ENCODE data around the gene ANKRD12. TPM values are rescaled to one million over a fixed set of nuclear protein-coding genes. Genes with fewer than 3 reads are reported as not detected.

The ANKRD12 gene
- total and polyA plus RNA-seq, 4 donors: 10.2 to 108 (median 50.0) TPM

- Histone ChIP-seq H3K9me3 (ENCODE audit: control insufficient read depth in 4 of 4, insufficient read depth in 3 of 4, low read length in 3 of 4) (no peaks in the 10 kb centered on the region), H3K27me3 (ENCODE audit: control insufficient read depth in 3 of 3, insufficient read depth in 3 of 3, low read length in 2 of 3) (no peaks in the 10 kb centered on the region), H3K27ac (ENCODE audit: low read depth in 1 of 2, low read length in 1 of 2) (no peak overlapping the region), H3K9ac (ENCODE audit: insufficient read depth in 1 of 2, low read length in 2 of 2) (no peak overlapping the region), H3K4me1 (ENCODE audit: control insufficient read depth in 5 of 5, insufficient read depth in 5 of 5, low read length in 5 of 5) (peaks cover 0 to 15% (median 8%) of the 10 kb centered on the region in 5 donors), H3K4me3 (no peak overlapping the region), H3K36me3 (ENCODE audit: control insufficient read depth in 4 of 4, insufficient read depth in 4 of 4, low read length in 4 of 4) (peaks cover 3 to 18% (median 11%) of the 10 kb centered on the region in 4 donors)
- 13 to 20% methylated on average over 1 of the region's 1 CpG for WGBS, 2 donors
- ATAC-seq (ENCODE audit: insufficient read depth, low FRiP score) (no peak), DNase-seq (no peak)
- TF ChIP-seq, protein P1, sequence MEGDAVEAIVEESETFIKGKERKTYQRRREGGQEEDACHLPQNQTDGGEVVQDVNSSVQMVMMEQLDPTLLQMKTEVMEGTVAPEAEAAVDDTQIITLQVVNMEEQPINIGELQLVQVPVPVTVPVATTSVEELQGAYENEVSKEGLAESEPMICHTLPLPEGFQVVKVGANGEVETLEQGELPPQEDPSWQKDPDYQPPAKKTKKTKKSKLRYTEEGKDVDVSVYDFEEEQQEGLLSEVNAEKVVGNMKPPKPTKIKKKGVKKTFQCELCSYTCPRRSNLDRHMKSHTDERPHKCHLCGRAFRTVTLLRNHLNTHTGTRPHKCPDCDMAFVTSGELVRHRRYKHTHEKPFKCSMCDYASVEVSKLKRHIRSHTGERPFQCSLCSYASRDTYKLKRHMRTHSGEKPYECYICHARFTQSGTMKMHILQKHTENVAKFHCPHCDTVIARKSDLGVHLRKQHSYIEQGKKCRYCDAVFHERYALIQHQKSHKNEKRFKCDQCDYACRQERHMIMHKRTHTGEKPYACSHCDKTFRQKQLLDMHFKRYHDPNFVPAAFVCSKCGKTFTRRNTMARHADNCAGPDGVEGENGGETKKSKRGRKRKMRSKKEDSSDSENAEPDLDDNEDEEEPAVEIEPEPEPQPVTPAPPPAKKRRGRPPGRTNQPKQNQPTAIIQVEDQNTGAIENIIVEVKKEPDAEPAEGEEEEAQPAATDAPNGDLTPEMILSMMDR (IDR thresholded peaks at IDR 0.05; ENCODE audit: control extremely low read depth, extremely low read depth): no peak
Observed at GRCh38 chr18:9120796-9121195, 15.8 kb upstream of the ANKRD12 start.

GRCh38 chr18:9123520-9123919 is 13.1 kb upstream of the ANKRD12 start:
- H3K36me3 ChIP-seq (ENCODE audit: control insufficient read depth in 4 of 4, insufficient read depth in 4 of 4, low read length in 4 of 4): peaks cover 7 to 31% (median 18%) of the 10 kb centered on the region in 4 donors
- H3K4me3 ChIP-seq: no peak overlapping the region
- peaks cover 0 to 3% (median 1%) of the 10 kb centered on the region in 5 donors for H3K4me1 ChIP-seq (ENCODE audit: control insufficient read depth in 5 of 5, insufficient read depth in 5 of 5, low read length in 5 of 5)

GRCh38 chr18:9124824-9125223 is 11.8 kb upstream of the ANKRD12 start:
- Histone ChIP-seq H3K27ac (ENCODE audit: low read depth in 1 of 2, low read length in 1 of 2) (no peak overlapping the region), H3K4me3 (no peak overlapping the region), H3K27me3 (ENCODE audit: control insufficient read depth in 3 of 3, insufficient read depth in 3 of 3, low read length in 2 of 3) (no peaks in the 10 kb centered on the region), H3K9ac (ENCODE audit: insufficient read depth in 1 of 2, low read length in 2 of 2) (no peak overlapping the region), H3K36me3 (ENCODE audit: control insufficient read depth in 4 of 4, insufficient read depth in 4 of 4, low read length in 4 of 4) (peaks cover 7 to 31% (median 20%) of the 10 kb centered on the region in 4 donors), H3K9me3 (ENCODE audit: control insufficient read depth in 4 of 4, insufficient read depth in 3 of 4, low read length in 3 of 4) (no peaks in the 10 kb centered on the region), H3K4me1 (ENCODE audit: control insufficient read depth in 5 of 5, insufficient read depth in 5 of 5, low read length in 5 of 5) (peaks cover 0 to 5% (median 0%) of the 10 kb centered on the region in 5 donors)
- 90 to 95% methylated on average over 1 of the region's 1 CpG for WGBS, 2 donors
- ATAC-seq (ENCODE audit: insufficient read depth, low FRiP score) (no peak), DNase-seq (no peak)
- TF ChIP-seq, protein P1 (IDR thresholded peaks at IDR 0.05; ENCODE audit: control extremely low read depth, extremely low read depth): no peak

More at GRCh38 chr18:9123520-9123919, 13.1 kb upstream of the ANKRD12 start:
- no peak overlapping the region for H3K9ac ChIP-seq (ENCODE audit: insufficient read depth in 1 of 2, low read length in 2 of 2)
- no peak overlapping the region for H3K27ac ChIP-seq (ENCODE audit: low read depth in 1 of 2, low read length in 1 of 2)
- no peaks in the 10 kb centered on the region for H3K9me3 ChIP-seq (ENCODE audit: control insufficient read depth in 4 of 4, insufficient read depth in 3 of 4, low read length in 3 of 4)
- ATAC-seq (ENCODE audit: insufficient read depth, low FRiP score) (no peak), DNase-seq (no peak)
- H3K27me3 ChIP-seq (ENCODE audit: control insufficient read depth in 3 of 3, insufficient read depth in 3 of 3, low read length in 2 of 3): no peaks in the 10 kb centered on the region
- TF ChIP-seq, protein P1 (IDR thresholded peaks at IDR 0.05; ENCODE audit: control extremely low read depth, extremely low read depth): no peak
- 95 to 97% methylated on average over 2 of the region's 2 CpGs for WGBS, 2 donors

DNA sequence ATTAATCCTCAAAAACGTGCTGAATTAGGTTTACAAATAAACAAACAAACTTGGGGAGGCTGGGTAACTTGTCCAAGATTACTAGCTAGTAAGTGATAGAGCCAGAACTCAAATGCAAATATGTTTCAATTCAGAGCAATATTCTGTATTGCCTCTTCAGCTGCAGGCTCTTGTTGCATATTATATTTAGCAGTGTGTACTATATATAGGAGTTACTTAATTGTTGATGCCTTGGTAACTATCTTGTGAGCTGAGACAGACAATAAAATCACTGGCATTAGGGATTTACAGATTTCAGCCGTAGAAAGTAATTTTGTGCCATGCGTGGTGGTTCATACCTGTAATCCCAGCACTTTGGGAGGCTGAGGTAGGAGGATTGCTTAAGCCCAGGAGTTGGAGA is 10.2 kb upstream of the ANKRD12 start:
- H3K4me3 ChIP-seq: no peak overlapping the region
- H3K27ac ChIP-seq (ENCODE audit: low read depth in 1 of 2, low read length in 1 of 2): peak overlapping the region in 1 of 2 donors; percentile 41
- no peak overlapping the region for H3K9ac ChIP-seq (ENCODE audit: insufficient read depth in 1 of 2, low read length in 2 of 2)
- H3K27me3 ChIP-seq (ENCODE audit: control insufficient read depth in 3 of 3, insufficient read depth in 3 of 3, low read length in 2 of 3): no peaks in the 10 kb centered on the region
- ATAC-seq (ENCODE audit: insufficient read depth, low FRiP score) (no peak), DNase-seq (no peak)
- peaks cover 7 to 32% (median 18%) of the 10 kb centered on the region in 4 donors for H3K36me3 ChIP-seq (ENCODE audit: control insufficient read depth in 4 of 4, insufficient read depth in 4 of 4, low read length in 4 of 4)
- no peaks in the 10 kb centered on the region for H3K9me3 ChIP-seq (ENCODE audit: control insufficient read depth in 4 of 4, insufficient read depth in 3 of 4, low read length in 3 of 4)
- peaks cover 0 to 11% (median 0%) of the 10 kb centered on the region in 5 donors for H3K4me1 ChIP-seq (ENCODE audit: control insufficient read depth in 5 of 5, insufficient read depth in 5 of 5, low read length in 5 of 5)
- WGBS, 2 donors: 80 to 87% methylated on average over 3 of the region's 3 CpGs
- TF ChIP-seq, protein P1 (IDR thresholded peaks at IDR 0.05; ENCODE audit: control extremely low read depth, extremely low read depth): no peak
